ENCODE data around the gene CNIH2.

Gene CNIH2

DNA sequence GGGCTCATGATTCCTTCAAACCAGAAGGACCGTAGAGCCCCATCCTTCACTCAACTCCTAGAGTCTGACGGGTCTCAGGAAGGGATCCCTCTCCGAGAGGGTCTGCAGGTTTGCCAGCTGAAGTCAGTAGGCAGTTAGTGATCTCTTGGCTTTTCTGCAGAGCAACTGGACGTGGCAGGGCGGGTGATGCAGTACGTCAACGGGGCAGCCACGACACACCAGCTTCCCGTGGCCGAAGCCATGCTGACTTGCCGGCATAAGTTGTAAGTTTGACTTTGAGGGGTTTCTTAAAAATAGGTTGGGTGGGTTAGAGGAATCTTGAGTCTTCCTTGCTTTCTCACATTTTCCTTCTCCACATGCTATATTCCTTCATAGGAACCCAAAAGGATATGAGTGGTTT lies 42.8 kb upstream of the CNIH2 start:
- no peak for TF ChIP-seq CTCF (IDR thresholded peaks at IDR 0.05)

DNA sequence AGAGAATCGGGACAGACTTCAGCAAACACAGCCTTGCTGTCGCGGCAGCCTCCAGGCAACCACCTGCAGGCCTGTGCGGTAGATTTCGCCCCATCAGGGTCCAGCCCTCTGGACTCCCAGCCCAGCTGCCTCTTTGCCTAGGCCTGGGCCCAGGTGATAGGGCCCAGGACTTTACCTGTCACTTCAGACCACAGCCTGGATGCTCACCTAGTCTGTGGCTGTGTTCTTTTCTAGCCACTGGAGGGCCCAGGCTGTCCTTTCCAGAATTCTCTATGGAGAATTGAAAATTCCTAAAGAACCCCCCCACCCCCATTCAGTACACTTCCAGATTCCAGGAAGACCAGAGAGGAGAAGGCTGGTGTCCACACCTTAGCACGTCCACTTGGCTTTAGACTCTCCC lies 40.1 kb upstream of the CNIH2 start:
- no peak for TF ChIP-seq CTCF (IDR thresholded peaks at IDR 0.05)

DNA sequence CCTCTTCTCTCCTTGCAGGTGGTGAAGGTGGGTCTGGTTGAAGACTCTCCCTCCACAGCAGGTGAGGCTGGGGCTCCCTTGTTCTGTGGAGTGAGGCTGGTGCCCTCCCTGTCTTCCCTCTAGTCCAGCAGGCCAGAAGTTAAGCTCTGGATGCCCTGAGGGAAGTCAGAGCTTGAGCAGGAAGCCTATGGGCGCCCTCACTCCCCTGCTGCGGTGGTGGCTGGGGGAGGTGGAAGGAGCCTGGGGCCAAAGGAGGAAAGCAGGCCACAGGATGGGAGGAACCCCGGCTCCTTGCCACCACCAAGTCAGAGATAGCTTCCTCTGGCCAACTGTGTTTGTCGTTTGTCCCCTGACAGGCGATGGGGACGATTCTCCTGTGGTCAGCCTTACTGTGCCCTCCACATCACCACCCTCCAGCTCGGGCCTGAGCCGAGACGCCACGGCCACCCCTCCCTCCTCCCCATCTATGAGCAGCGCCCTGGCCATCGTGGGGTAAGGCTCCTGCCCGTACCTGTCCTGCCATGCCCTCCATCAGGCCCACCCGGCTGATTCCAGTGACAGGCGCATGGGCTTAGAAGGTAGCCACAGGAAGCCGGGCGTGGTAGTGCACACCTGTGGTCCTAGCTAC lies 39.1 kb upstream of the CNIH2 start:
- no peak for TF ChIP-seq CTCF (IDR thresholded peaks at IDR 0.05)

DNA sequence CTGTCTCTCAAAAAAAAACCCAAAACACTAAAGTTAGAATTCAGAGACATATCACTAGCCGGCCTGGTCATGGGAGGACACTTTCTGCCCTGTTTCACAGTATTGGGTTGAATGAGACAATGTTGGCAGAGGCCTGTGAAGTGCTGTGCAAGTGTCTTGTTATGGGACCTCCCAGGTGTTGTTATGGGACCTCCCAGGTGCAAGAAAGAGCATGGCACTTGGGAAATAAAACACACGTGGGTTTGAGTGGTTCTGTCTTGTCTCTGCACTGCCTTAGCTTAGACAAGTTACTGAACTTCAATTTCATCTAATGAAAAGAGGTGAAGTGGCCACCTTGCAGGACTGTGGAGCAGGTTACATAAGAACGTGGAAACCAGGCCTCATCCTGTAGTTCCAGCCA lies 38.5 kb upstream of the CNIH2 start:
- TF ChIP-seq CTCF (IDR thresholded peaks at IDR 0.05), result no peak

DNA sequence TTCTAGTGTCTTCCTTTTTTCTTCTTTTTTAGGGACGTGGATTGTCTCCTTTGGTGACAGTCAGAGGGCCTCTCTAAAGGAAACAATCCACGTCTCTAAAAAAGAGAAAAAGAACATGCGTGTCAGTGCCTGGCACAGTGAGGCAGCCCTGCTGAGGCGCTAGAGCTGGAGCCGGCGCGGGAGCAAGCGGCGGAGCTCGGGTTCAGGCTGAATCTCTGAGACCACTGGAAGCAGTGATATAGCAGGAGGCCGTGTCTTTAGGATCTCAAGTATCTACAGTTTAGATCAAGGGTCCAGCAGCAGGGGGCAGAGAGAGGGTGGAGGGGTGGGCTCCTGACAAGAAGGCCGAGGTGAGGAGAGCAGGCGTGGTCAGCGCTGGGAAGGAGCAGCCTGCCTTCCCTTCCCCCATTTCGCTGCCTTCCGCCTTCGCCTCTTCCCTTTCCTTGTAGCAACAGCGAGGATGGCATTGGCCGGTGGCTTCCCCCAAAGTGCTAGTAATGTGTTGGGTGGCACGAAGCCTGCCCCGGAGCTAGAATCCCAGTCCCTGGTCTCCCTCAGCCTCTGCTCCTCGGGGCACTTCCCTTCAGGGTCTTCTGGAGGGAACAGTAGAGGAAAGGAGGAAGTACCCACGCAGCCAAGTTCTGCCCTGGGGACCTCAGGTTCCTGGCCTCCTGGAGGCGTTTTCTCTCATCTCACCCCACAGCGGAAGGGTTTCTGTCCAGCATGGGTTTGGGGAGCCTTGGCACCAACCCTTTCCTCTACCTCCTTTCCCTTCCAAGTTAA lies 37.8 kb upstream of the CNIH2 start:
- TF ChIP-seq CTCF (IDR thresholded peaks at IDR 0.05), result no peak

DNA sequence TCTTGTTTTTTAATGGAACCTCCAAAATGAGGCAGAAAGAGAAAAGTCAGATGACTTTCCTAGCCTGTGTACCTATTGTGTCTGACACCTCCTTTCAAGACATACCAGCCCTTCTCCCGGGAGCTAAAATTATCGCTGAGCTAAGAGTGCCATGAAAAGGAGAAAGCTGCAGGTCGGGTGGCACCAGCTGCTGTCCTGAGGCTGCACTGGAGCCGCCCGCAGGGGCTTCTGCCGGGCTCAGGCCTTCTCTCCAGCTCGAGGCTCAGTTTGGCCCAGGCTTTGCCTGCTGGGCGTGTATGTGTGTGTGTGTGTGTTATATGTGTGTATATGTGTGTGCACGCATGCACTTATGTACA lies 37.2 kb upstream of the CNIH2 start:
- TF ChIP-seq CTCF (IDR thresholded peaks at IDR 0.05), result no peak

- no peak for TF ChIP-seq CTCF (IDR thresholded peaks at IDR 0.05)
These were observed 35.7 kb upstream of the CNIH2 start for GRCh38 chr11:66242095-66242765.
